ENCODE measurements around the gene ZC3H7B.

Gene ZC3H7B

DNA sequence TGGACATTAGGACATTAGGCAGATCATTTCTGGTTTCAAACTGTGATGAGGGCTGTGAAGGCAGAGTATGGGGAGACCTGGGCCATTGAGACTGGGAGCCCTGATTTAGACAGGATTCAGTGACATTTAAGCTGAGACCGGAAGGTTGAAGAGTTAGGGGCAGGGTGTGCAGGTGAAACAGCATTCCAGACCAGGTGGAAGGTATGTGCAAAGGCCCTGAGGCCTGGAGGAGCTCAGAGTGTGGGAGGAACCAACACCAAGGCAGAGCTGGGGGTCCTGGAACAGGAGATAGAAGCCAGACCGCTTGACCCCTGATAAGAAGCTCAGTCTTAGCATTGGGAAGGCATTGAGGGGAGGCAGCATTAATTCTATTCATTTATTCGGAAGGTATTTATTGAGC is 32.5 kb downstream of the ZC3H7B start:
- TF ChIP-seq, protein P1, sequence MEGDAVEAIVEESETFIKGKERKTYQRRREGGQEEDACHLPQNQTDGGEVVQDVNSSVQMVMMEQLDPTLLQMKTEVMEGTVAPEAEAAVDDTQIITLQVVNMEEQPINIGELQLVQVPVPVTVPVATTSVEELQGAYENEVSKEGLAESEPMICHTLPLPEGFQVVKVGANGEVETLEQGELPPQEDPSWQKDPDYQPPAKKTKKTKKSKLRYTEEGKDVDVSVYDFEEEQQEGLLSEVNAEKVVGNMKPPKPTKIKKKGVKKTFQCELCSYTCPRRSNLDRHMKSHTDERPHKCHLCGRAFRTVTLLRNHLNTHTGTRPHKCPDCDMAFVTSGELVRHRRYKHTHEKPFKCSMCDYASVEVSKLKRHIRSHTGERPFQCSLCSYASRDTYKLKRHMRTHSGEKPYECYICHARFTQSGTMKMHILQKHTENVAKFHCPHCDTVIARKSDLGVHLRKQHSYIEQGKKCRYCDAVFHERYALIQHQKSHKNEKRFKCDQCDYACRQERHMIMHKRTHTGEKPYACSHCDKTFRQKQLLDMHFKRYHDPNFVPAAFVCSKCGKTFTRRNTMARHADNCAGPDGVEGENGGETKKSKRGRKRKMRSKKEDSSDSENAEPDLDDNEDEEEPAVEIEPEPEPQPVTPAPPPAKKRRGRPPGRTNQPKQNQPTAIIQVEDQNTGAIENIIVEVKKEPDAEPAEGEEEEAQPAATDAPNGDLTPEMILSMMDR (conservative IDR thresholded peaks at IDR 0.05) = no peak

DNA sequence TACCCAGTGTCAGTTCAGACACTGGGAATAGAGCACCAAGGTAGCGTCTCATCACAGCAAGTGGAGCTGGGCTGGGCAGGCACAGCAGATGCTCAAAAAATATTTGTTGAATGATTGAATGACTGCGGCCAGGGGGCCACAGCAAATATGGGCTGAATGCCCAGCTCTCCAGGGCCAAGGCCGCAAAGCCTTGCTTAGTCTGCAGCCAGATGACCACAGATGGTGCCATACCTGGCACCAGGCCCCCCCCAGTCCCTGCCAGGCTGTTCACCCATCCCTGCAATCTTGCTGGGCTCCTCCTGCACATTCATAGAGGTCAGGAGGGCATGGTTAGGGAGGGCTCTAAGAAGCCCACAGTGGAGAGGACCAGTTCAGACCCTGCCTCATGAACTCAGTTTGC is 32.9 kb downstream of the ZC3H7B start:
- TF ChIP-seq, protein P1 (conservative IDR thresholded peaks at IDR 0.05) = no peak
- H3K27ac ChIP-seq = no peak overlapping the region

More for the DNA sequence above, 32.5 kb downstream of the ZC3H7B start:
- H3K27ac ChIP-seq = no peak overlapping the region

DNA sequence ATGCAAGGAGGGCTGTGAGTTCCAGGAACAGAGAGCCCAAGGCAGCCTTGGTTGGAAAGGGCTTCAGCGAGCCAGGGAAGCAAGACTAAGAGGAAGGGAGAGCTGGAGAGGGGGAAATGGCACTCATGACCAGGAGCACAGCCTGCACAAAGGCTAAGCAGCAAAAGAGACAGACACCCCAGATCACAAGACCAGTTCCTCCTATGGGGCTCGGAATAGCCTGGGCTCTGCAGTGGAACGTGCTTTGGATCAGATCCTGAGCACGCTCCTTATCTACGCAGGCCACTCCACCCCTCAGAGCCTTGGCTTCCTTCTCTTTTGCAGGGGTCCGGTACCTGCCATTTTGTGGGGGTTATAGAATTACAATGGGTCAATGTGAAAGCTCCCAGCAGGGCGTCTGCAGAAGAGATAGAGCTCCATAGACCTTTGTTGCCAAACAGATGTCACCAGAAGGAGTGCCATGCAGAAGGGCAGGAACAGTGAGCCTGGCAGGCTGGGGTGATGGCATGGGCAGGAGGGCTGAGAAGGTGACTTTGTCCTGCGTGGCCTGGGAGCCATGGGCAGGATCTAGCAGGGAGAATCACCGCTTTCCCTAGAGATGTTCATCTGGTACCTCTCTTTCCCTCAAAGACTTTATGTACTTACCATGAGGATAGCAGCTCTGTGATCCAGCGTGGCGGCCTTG is 33.8 kb downstream of the ZC3H7B start:
- no peak overlapping the region for H3K27ac ChIP-seq
- TF ChIP-seq, protein P1 (conservative IDR thresholded peaks at IDR 0.05) = no peak

DNA sequence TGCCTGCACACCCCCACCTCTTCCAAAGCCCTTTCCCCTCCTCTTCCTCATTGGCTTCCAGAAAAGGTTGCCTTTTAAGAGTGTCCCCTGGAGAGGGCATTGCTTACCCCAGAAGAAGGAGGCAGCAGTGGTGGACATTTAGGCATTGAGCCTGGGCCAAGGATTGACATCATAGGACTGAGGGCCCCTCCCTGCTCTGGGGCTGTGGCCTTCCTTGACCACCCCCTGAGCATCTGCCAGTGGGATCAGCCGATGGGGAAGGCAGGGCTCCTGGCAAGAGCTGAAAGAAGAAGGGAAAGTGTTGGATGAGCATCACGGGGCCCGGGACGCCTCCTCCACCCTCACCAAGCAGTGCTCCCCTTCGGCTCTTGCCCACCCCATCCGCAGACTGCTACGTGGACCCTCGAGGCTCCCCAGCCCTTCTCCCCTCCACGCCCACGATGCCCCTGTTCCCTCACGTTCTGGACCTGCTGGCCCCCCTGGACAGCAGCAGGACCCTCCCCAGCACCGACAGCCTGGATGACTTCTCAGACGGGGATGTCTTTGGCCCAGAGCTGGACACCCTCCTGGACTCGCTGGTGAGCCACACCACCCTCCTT is 37.4 kb downstream of the ZC3H7B start:
- TF ChIP-seq, protein P1 (conservative IDR thresholded peaks at IDR 0.05) = no peak
- no peak overlapping the region for H3K27ac ChIP-seq

DNA sequence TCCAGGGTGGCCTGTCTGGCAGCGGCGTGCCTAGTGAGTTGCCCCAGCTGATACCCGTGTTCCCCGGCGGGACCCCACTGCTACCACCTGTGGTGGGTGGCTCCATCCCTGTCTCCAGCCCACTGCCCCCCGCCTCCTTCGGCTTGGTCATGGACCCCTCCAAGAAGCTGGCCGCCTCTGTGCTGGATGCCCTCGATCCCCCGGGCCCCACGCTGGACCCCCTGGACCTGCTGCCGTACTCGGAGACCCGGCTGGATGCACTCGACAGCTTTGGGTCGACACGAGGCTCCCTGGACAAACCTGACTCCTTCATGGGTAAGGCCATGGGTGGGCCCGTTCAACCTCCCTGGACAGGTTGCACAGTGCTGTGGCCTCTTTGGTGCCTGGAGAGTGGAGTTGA is 38.5 kb downstream of the ZC3H7B start:
- no peak overlapping the region for H3K27ac ChIP-seq
- TF ChIP-seq, protein P1 (conservative IDR thresholded peaks at IDR 0.05) = no peak

DNA sequence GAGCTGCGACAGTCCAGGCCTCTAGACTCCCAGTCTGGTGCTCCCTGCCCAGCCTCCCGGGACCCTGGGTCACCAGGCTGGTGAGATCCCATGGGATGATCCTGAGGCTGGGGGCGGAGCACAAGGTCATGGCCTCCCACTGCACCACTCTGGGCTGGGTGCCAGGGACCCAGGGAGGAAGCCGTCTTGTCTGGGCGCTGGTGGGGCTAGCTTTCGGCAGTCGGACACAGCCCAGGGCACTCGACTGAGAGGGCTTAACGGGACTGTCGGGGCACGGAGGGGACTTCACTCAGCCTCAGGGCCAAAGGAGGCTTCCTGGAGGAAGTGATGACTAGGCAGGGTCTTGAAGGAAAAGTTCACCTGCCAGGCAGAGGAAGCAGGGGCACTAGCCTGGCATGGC is 39.0 kb downstream of the ZC3H7B start:
- H3K27ac ChIP-seq = no peak overlapping the region
- TF ChIP-seq, protein P1 (conservative IDR thresholded peaks at IDR 0.05) = no peak

DNA sequence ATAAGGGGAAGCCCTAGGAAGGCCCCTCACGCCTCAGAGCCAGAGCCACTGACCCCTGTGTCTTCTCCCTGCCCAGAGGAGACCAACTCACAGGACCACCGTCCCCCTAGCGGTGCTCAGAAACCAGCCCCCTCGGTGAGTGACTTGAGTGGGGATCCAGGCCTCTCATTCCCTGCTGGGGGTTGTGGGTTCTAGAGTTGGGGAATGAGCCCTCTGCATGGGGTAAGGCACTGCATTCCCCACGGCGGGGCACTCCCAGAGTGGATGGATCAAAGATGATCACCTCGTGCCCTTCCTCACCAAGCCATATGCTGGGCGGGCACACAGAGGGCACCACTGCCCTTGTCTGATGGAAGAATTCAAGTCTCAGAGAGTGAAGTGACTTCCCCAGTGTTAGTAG is 39.7 kb downstream of the ZC3H7B start:
- TF ChIP-seq, protein P1 (conservative IDR thresholded peaks at IDR 0.05) = no peak
- H3K27ac ChIP-seq = no peak overlapping the region
